Colonic mucosa (tissue), 4 donors: Measurements from ENCODE around the gene BBX. TPM values are rescaled to one million over a fixed set of nuclear protein-coding genes. Genes with fewer than 3 reads are reported as not detected.
A peak's percentile ranks its signal among the peaks of the same experiment; 100 is the strongest.
"Not testable (repeated sequence)": the region's sequence is repeated elsewhere in the genome, so short reads cannot be mapped to it uniquely, and the experiment has no call there.

Source experiments
- DNase-seq: peaks from one replicate; pipeline ENCODE4 v3.0.0-alpha.2; 2020
- H3K27ac ChIP-seq: fragments of 200-600 bp; one replicate; pipeline ENCODE4 v1.8.0; 2021
- H3K27me3 ChIP-seq: fragments of 200-600 bp; one replicate; pipeline ENCODE4 v1.8.0; 2021
- H3K36me3 ChIP-seq: fragments of 200-600 bp; one replicate; pipeline ENCODE4 v1.8.0; 2021
- H3K4me1 ChIP-seq: fragments of 200-600 bp; one replicate; pipeline ENCODE4 v1.8.0; 2021; ENCODE audit warnings: mild to moderate bottlenecking
- H3K4me3 ChIP-seq: fragments of 200-600 bp; one replicate; pipeline ENCODE4 v1.8.0; 2021
- H3K9ac ChIP-seq, 2 donors: one replicate each; pipeline ENCODE4 v1.7.0; 2013; ENCODE audit warnings: control low read depth in 2 of 2, low read depth in 2 of 2, low read length in 2 of 2
- H3K9me3 ChIP-seq: fragments of 200-600 bp; one replicate; pipeline ENCODE4 v1.8.0; 2021
- CTCF ChIP-seq: fragments of 200-600 bp; IDR thresholded peaks from one replicate; pipeline ENCODE4 v1.8.0; 2022; ENCODE audit warnings: antibody characterized with exemption, mild to moderate bottlenecking
- intact Hi-C: fragments of 100-400 bp; cut with DNase I; formaldehyde crosslinking; loops from one replicate; pipeline ENCODE4 v1.14.1; 2022
- total RNA-seq, 2 donors: library from RNA; stranded (reverse); fragmentation: NEBNext Ultra II Directional in 1 of 2; extraction: Animal tissue kit (Norgen Biotek cat#: 25700) in 1 of 2; gene quantifications; one replicate each; pipeline ENCODE4 v1.2.1, GENCODE V29; 2021
- donor health status: healthy.
- donor health status: DM: no; HTN: no; CAD: no.
- donor health status: DM: no; HTN: no; CAD: no.

BBX gene
- total RNA-seq, 2 donors from 2014 or later = 21.5 to 44.3 TPM

- Histone ChIP-seq H3K36me3 (no peaks in the 10 kb centered on the region), H3K4me1 (no peaks in the 10 kb centered on the region), H3K4me3 (no peak overlapping the region), H3K9ac (no peak overlapping the region), H3K27me3 (no peaks in the 10 kb centered on the region), H3K9me3 (no peaks in the 10 kb centered on the region), H3K27ac (no peak overlapping the region)
- no peak for DNase-seq
- no peak for TF ChIP-seq CTCF
- intact Hi-C loops = no loop called here
These were observed 166.6 kb downstream of the BBX start for GRCh38 chr3:107689355-107689754.

GRCh38 chr3:107690522-107691138 lies 167.9 kb downstream of the BBX start:
- Histone ChIP-seq H3K27ac (no peak overlapping the region), H3K4me3 (no peak overlapping the region), H3K9me3 (no peaks in the 10 kb centered on the region), H3K4me1 (no peaks in the 10 kb centered on the region), H3K9ac (no peak overlapping the region), H3K36me3 (no peaks in the 10 kb centered on the region), H3K27me3 (no peaks in the 10 kb centered on the region)
- TF ChIP-seq CTCF = peak; percentile 34
- DNase-seq = no peak
- intact Hi-C loops = no loop called here

GRCh38 chr3:107691984-107692383 lies 169.2 kb downstream of the BBX start:
- H3K27ac ChIP-seq, H3K4me1 ChIP-seq, H3K9me3 ChIP-seq, DNase-seq, H3K27me3 ChIP-seq, intact Hi-C loops, H3K4me3 ChIP-seq, H3K9ac ChIP-seq, H3K36me3 ChIP-seq: not testable (repeated sequence)

- DNase-seq, H3K27ac ChIP-seq, H3K9ac ChIP-seq, H3K9me3 ChIP-seq, H3K36me3 ChIP-seq, H3K4me1 ChIP-seq, H3K27me3 ChIP-seq, intact Hi-C loops: not testable (repeated sequence)
- peak overlapping the region; percentile 36 for H3K4me3 ChIP-seq
These were observed 174.6 kb downstream of the BBX start for GRCh38 chr3:107697348-107697747.

GRCh38 chr3:107697855-107698254 lies 175.1 kb downstream of the BBX start:
- H3K27me3 ChIP-seq, H3K27ac ChIP-seq, H3K9ac ChIP-seq, H3K9me3 ChIP-seq, intact Hi-C loops, H3K4me1 ChIP-seq, H3K36me3 ChIP-seq: not testable (repeated sequence)
- H3K4me3 ChIP-seq = peak overlapping the region; percentile 36
- peak; percentile 41 for DNase-seq

- no peak overlapping the region for H3K4me3 ChIP-seq
- H3K36me3 ChIP-seq = no peaks in the 10 kb centered on the region
- no peak for TF ChIP-seq CTCF
- H3K9me3 ChIP-seq = no peaks in the 10 kb centered on the region
- intact Hi-C loops = no loop called here
- H3K27ac ChIP-seq = no peak overlapping the region
- no peaks in the 10 kb centered on the region for H3K27me3 ChIP-seq
- no peaks in the 10 kb centered on the region for H3K4me1 ChIP-seq
- no peak overlapping the region for H3K9ac ChIP-seq
- no peak for DNase-seq
These were observed 176.9 kb downstream of the BBX start for GRCh38 chr3:107699682-107700081.

GRCh38 chr3:107701299-107701698 lies 178.5 kb downstream of the BBX start:
- no peaks in the 10 kb centered on the region for H3K4me1 ChIP-seq
- H3K36me3 ChIP-seq = no peaks in the 10 kb centered on the region
- intact Hi-C loops = no loop called here
- no peak overlapping the region for H3K27ac ChIP-seq
- no peak overlapping the region for H3K4me3 ChIP-seq
- no peaks in the 10 kb centered on the region for H3K27me3 ChIP-seq
- no peak for DNase-seq
- TF ChIP-seq CTCF = no peak
- no peak overlapping the region for H3K9ac ChIP-seq
- H3K9me3 ChIP-seq = no peaks in the 10 kb centered on the region
